ENCODE measurements around the gene TPP1.
A peak's percentile ranks its signal among the peaks of the same experiment; 100 is the strongest.

TPP1 gene

DNA sequence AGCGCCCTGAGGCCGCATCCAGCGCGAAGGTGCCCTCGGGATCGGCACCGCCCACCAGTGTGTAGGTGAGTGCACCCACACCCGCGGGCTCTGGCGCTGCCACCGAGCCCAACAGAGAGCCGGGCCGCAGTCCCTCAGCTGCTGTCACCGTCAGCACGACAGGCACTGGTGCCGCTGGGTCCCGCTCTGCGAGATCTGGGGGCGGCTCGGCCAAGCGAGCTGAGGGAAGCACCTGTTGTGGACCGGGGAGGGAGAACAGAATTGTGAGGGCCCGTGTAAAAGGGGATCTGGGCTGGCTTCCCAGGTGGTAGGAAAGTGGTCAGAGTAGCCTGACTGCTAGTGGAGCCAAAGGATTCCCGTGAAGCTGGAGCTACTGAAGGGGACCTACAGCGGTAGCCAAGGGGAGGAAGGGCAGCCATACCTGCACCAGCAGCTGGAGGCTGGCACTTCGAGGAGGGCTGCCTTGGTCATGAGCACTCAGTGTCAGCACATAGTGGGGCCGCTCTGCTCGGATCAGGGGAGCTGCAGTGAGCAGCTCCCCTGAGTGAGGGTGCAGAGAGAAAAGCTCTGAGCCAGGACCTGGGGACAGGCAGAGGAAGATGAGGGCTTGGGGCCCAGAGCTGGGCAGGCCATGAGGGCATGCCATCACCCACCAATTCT is 11.5 kb upstream of the TPP1 start:
- DNase-seq (ENCODE audit: insufficient read length, low spot score), result no peak
- FAIRE-seq, result no peak
- no peak for TF ChIP-seq POLR2AphosphoS5 (IDR thresholded peaks at IDR 0.05; ENCODE audit: low read depth, low read length)
- no peak for TF ChIP-seq POLR2A (IDR thresholded peaks at IDR 0.05; ENCODE audit: low read depth, low read length)
- TF ChIP-seq POU2F2 (IDR thresholded peaks at IDR 0.05; ENCODE audit: low read depth, low read length), result no peak
- TF ChIP-seq TAF1 (IDR thresholded peaks at IDR 0.05; ENCODE audit: low read depth, low read length), result no peak
- TF ChIP-seq SPI1 (IDR thresholded peaks at IDR 0.05; ENCODE audit: low read depth, low read length), result no peak
- no peak for TF ChIP-seq PAX5 (IDR thresholded peaks at IDR 0.05; ENCODE audit: insufficient read depth, low read length, severe bottlenecking)

- DNase-seq (ENCODE audit: insufficient read length, low spot score), result no peak
- no peak for FAIRE-seq
These were observed 10.8 kb upstream of the TPP1 start for GRCh38 chr11:6629892-6630631.

GRCh38 chr11:6629573-6629891 is 10.3 kb upstream of the TPP1 start:
- TF ChIP-seq POLR2AphosphoS5 (IDR thresholded peaks at IDR 0.05; ENCODE audit: low read depth, low read length), result no peak
- DNase-seq (ENCODE audit: insufficient read length, low spot score) (no peak), FAIRE-seq (no peak)

More at GRCh38 chr11:6629892-6630631, 10.8 kb upstream of the TPP1 start:
- TF ChIP-seq SPI1 (IDR thresholded peaks at IDR 0.05; ENCODE audit: low read depth, low read length) (no peak), PAX5 (IDR thresholded peaks at IDR 0.05; ENCODE audit: insufficient read depth, low read length, severe bottlenecking) (no peak), POLR2A (IDR thresholded peaks at IDR 0.05; ENCODE audit: low read depth, low read length) (no peak), POLR2AphosphoS5 (IDR thresholded peaks at IDR 0.05; ENCODE audit: low read depth, low read length) (no peak), POU2F2 (IDR thresholded peaks at IDR 0.05; ENCODE audit: low read depth, low read length) (no peak)

- peak; percentile 35 for FAIRE-seq
- no peak for TF ChIP-seq TAF1 (IDR thresholded peaks at IDR 0.05; ENCODE audit: low read depth, low read length)
- no peak for TF ChIP-seq POLR2AphosphoS5 (IDR thresholded peaks at IDR 0.05; ENCODE audit: low read depth, low read length)
- TF ChIP-seq SPI1 (IDR thresholded peaks at IDR 0.05; ENCODE audit: low read depth, low read length), result no peak
- no peak for DNase-seq (ENCODE audit: insufficient read length, low spot score)
These were observed 9.3 kb upstream of the TPP1 start for GRCh38 chr11:6628526-6628925.

GRCh38 chr11:6627762-6628241 is 8.6 kb upstream of the TPP1 start:
- FAIRE-seq, result peak; percentile 60
- TF ChIP-seq POLR2AphosphoS5 (IDR thresholded peaks at IDR 0.05; ENCODE audit: low read depth, low read length), result no peak
- DNase-seq (ENCODE audit: insufficient read length, low spot score), result no peak

- FAIRE-seq (peak; percentile 48), DNase-seq (ENCODE audit: insufficient read length, low spot score) (no peak)
- TF ChIP-seq POLR2A (IDR thresholded peaks at IDR 0.05; ENCODE audit: low read depth, low read length) (no peak), SPI1 (IDR thresholded peaks at IDR 0.05; ENCODE audit: low read depth, low read length) (no peak), POU2F2 (IDR thresholded peaks at IDR 0.05; ENCODE audit: low read depth, low read length) (no peak), TAF1 (IDR thresholded peaks at IDR 0.05; ENCODE audit: low read depth, low read length) (no peak), PAX5 (IDR thresholded peaks at IDR 0.05; ENCODE audit: insufficient read depth, low read length, severe bottlenecking) (no peak), POLR2AphosphoS5 (IDR thresholded peaks at IDR 0.05; ENCODE audit: low read depth, low read length) (no peak)
These were observed 7.9 kb upstream of the TPP1 start for GRCh38 chr11:6626971-6627761.

GRCh38 chr11:6625832-6626420 is 6.7 kb upstream of the TPP1 start:
- TF ChIP-seq PAX5 (IDR thresholded peaks at IDR 0.05; ENCODE audit: insufficient read depth, low read length, severe bottlenecking) (no peak), TAF1 (IDR thresholded peaks at IDR 0.05; ENCODE audit: low read depth, low read length) (no peak), SPI1 (IDR thresholded peaks at IDR 0.05; ENCODE audit: low read depth, low read length) (no peak), POLR2AphosphoS5 (IDR thresholded peaks at IDR 0.05; ENCODE audit: low read depth, low read length) (no peak), POU2F2 (IDR thresholded peaks at IDR 0.05; ENCODE audit: low read depth, low read length) (no peak), POLR2A (IDR thresholded peaks at IDR 0.05; ENCODE audit: low read depth, low read length) (no peak)
- FAIRE-seq (no peak), DNase-seq (ENCODE audit: insufficient read length, low spot score) (no peak)

DNA sequence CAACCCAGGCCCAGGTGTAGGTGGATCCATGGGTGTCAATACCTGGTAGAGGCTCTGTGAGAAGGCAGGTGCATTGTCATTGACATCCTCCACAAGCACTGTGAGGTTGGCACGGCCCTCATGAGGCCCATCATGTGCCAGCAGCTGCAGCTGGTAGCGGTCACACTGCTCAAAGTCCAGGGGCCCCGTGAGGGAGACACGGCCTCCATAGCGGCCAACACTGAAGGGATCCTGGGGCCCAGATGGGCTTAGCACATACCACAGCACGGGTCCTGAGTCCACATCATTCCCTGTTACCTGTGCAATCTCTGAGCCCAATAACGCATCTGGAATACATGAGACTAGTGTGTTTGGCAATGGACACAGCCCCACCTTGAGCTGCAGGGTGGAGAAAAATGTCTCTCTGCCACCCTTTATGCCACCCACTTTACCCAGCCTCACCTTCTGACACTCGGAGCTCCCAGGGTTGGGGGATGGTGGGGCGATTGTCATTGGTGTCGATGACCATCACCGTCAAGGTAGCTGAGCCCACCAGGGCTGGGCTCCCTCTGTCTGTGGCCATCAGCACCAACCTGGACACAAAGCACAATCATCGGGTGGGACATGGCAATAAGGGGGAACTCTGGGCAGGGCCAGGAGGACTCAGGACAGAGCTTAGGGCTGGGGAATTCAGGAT is 6.1 kb upstream of the TPP1 start:
- no peak for TF ChIP-seq POLR2AphosphoS5 (IDR thresholded peaks at IDR 0.05; ENCODE audit: low read depth, low read length)
- TF ChIP-seq SPI1 (IDR thresholded peaks at IDR 0.05; ENCODE audit: low read depth, low read length), result no peak
- no peak for FAIRE-seq
- DNase-seq (ENCODE audit: insufficient read length, low spot score), result no peak

DNA sequence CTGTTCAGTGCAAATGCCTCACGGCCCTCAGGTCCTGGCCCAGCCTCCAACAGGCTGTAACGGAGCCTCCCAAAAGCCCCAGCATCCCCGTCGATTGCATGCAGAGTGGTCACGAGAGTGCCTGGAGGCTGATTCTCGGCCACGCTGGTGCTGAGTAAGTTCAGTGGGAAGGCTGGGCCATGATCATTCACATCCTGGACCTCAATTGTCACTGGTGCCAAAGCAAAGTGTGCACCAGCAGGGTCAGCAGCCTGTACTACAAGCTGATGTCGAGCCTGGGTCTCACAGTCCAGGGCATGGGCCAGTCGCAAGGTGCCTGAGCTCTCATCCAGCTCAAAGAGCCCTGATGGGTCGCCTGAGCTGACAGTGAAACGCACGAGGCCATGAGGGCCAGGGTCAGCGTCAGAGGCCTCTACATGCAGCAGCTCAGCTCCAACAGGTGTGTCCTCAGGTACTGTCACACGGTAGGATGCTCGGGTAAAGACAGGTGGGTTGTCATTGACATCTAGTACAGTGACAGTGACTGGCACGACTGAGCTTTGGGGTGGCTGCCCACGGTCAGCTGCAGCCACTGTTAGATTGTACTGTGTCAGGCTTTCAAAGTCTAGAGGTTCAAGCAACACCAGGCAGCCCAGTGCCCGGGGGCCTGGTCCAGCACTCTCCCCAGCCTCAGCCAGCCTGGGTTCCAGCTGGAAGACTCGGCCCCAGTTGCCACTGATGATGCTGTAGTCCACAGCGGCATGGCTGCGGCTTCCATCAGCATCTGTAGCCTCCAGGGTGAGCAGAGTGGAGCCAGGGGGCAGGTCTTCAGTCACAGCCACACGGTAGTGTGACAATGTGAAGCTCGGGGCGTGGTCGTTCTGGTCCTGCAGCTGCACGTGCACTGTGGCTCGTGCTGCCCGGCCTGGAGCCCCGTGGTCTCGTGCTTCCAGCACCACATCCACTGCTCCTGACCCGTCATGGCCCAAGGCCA is 4.5 kb upstream of the TPP1 start:
- FAIRE-seq (no peak), DNase-seq (ENCODE audit: insufficient read length, low spot score) (no peak)
- TF ChIP-seq POLR2AphosphoS5 (IDR thresholded peaks at IDR 0.05; ENCODE audit: low read depth, low read length) (no peak), TAF1 (IDR thresholded peaks at IDR 0.05; ENCODE audit: low read depth, low read length) (no peak), PAX5 (IDR thresholded peaks at IDR 0.05; ENCODE audit: insufficient read depth, low read length, severe bottlenecking) (no peak)

All from GM12891 (cell line).